ENCODE data around the gene TMEM63A.

- TF ChIP-seq CTCF (IDR thresholded peaks at IDR 0.05) (no peak), POLR2A (IDR thresholded peaks at IDR 0.05) (no peak)
These were observed 46.3 kb downstream of the TMEM63A start for GRCh38 chr1:225835856-225836255.
